ENCODE results near the gene NFILZ.

NFILZ gene

GRCh38 chr19:8596168-8596567 is 34.3 kb upstream of the NFILZ start (continued):
- no peak for TF ChIP-seq TSHZ2 (CRISPR knock-in tag; IDR thresholded peaks at IDR 0.05)
- no peak for TF ChIP-seq CSDC2 (CRISPR knock-in tag; IDR thresholded peaks at IDR 0.05)

GRCh38 chr19:8600064-8600463 is 30.4 kb upstream of the NFILZ start:
- ATAC-seq, result no peak
- TF ChIP-seq ZFP3 (CRISPR knock-in tag; IDR thresholded peaks at IDR 0.05) (no peak), SNAI2 (CRISPR knock-in tag; IDR thresholded peaks at IDR 0.05) (no peak), TCF4 (CRISPR knock-in tag; IDR thresholded peaks at IDR 0.05; ENCODE audit: borderline replicate concordance) (no peak), PATZ1 (CRISPR knock-in tag; IDR thresholded peaks at IDR 0.05; ENCODE audit: borderline replicate concordance) (no peak), BACH2 (CRISPR knock-in tag; IDR thresholded peaks at IDR 0.05; ENCODE audit: borderline replicate concordance) (no peak), ZNF565 (CRISPR knock-in tag; conservative IDR thresholded peaks at IDR 0.05; ENCODE audit: low read depth) (no peak), ZNF8 (CRISPR knock-in tag; IDR thresholded peaks at IDR 0.05) (no peak), CREB5 (CRISPR knock-in tag; IDR thresholded peaks at IDR 0.05; ENCODE audit: low read depth) (no peak), ZC3H10 (CRISPR knock-in tag; IDR thresholded peaks at IDR 0.05) (no peak), CSRNP3 (CRISPR knock-in tag; IDR thresholded peaks at IDR 0.05) (no peak), ZNF70 (CRISPR knock-in tag; IDR thresholded peaks at IDR 0.05) (no peak), ZFP30 (CRISPR knock-in tag; IDR thresholded peaks at IDR 0.05) (no peak), ESRRG (CRISPR knock-in tag; IDR thresholded peaks at IDR 0.05) (no peak), OSR1 (CRISPR knock-in tag; IDR thresholded peaks at IDR 0.05) (no peak), RARB (CRISPR knock-in tag; IDR thresholded peaks at IDR 0.05) (no peak), TSHZ2 (CRISPR knock-in tag; IDR thresholded peaks at IDR 0.05) (no peak)

- no peak for ATAC-seq
- TF ChIP-seq PPARA (CRISPR knock-in tag; IDR thresholded peaks at IDR 0.05; ENCODE audit: borderline replicate concordance) (no peak), ZNF565 (CRISPR knock-in tag; conservative IDR thresholded peaks at IDR 0.05; ENCODE audit: low read depth) (no peak), GLIS3 (CRISPR knock-in tag; IDR thresholded peaks at IDR 0.05) (no peak), ZFP30 (CRISPR knock-in tag; IDR thresholded peaks at IDR 0.05) (no peak), SNAI2 (CRISPR knock-in tag; IDR thresholded peaks at IDR 0.05) (no peak), ESRRG (CRISPR knock-in tag; IDR thresholded peaks at IDR 0.05) (no peak)
Observed at GRCh38 chr19:8600816-8601215, 29.6 kb upstream of the NFILZ start.

GRCh38 chr19:8601796-8602195 is 28.6 kb upstream of the NFILZ start:
- ATAC-seq, result no peak
- no peak for TF ChIP-seq ZNF565 (CRISPR knock-in tag; conservative IDR thresholded peaks at IDR 0.05; ENCODE audit: low read depth)
- no peak for TF ChIP-seq TOX (CRISPR knock-in tag; IDR thresholded peaks at IDR 0.05; ENCODE audit: borderline replicate concordance)
- no peak for TF ChIP-seq OSR1 (CRISPR knock-in tag; IDR thresholded peaks at IDR 0.05)
- no peak for TF ChIP-seq TCF4 (CRISPR knock-in tag; IDR thresholded peaks at IDR 0.05; ENCODE audit: borderline replicate concordance)
- no peak for TF ChIP-seq RARB (CRISPR knock-in tag; IDR thresholded peaks at IDR 0.05)
- no peak for TF ChIP-seq CSRNP3 (CRISPR knock-in tag; IDR thresholded peaks at IDR 0.05)
- no peak for TF ChIP-seq POU6F1 (CRISPR knock-in tag; IDR thresholded peaks at IDR 0.05; ENCODE audit: borderline replicate concordance, low read depth)
- no peak for TF ChIP-seq PPARA (CRISPR knock-in tag; IDR thresholded peaks at IDR 0.05; ENCODE audit: borderline replicate concordance)
- TF ChIP-seq SNAI2 (CRISPR knock-in tag; IDR thresholded peaks at IDR 0.05), result no peak
